PC-9 (cell line): ENCODE measurements around the gene HAPLN2.

Source experiments
- CTCF ChIP-seq: fragments of 200-600 bp; sonication (generic); conservative IDR thresholded peaks from 2 replicates; pipeline ENCODE4 v1.6.1; 2017; ENCODE audit warnings: mixed run types, antibody characterized with exemption, mild to moderate bottlenecking, moderate library complexity
- EZH2 ChIP-seq: fragments of 200-600 bp; sonication (generic); IDR thresholded peaks from 2 replicates; pipeline ENCODE4 v1.8.0; 2017; ENCODE audit warnings: antibody characterized with exemption, low read depth

- TF ChIP-seq CTCF (no peak), EZH2 (no peak)
Measured at GRCh38 chr1:156601122-156601830, 17.9 kb upstream of the HAPLN2 start, which contains the start of gene GPATCH4.
